Body of pancreas (tissue), 4 donors: Measurements from ENCODE around the gene CAVIN4. TPM values are rescaled to one million over a fixed set of nuclear protein-coding genes. Genes with fewer than 3 reads are reported as not detected.

Source experiments
- ATAC-seq: fragments of 150-250 bp; one replicate; pipeline ENCODE4 v1.9.1; 2016
- DNase-seq, 4 donors: peaks; one replicate each; pipeline ENCODE4 v3.0.0-alpha.2; 2019
- H3K27ac ChIP-seq, 4 donors: fragments of 200-600 bp; sonication (generic); 1 replicate in 3 of 4; 2 replicates in 1 of 4; pipeline versions ENCODE4 v1.5.1 to v1.6.1; 2016 to 2019; ENCODE audit warnings: mild to moderate bottlenecking in 1 of 4, mixed read lengths in 1 of 4, moderate library complexity in 1 of 4
- H3K27me3 ChIP-seq, 2 donors: fragments of 200-600 bp; sonication (generic); one replicate each; pipeline ENCODE4 v1.6.0; 2016; ENCODE audit warnings: mild to moderate bottlenecking in 1 of 2
- H3K36me3 ChIP-seq, 2 donors: fragments of 200-600 bp; sonication (generic); replicated peaks in 1 of 2; 2 replicates each; pipeline ENCODE4 v1.5.1; 2016; ENCODE audit warnings: low read depth in 2 of 2; ENCODE audit not compliant: insufficient read depth in 1 of 2
- H3K4me1 ChIP-seq: fragments of 200-600 bp; sonication (generic); one replicate; pipeline ENCODE4 v1.6.0; 2016
- H3K4me3 ChIP-seq, 2 donors: fragments of 200-600 bp; sonication (generic); 1 replicate in 1 of 2; 2 replicates in 1 of 2; pipeline ENCODE4 v1.5.1; 2016 to 2019
- H3K9me3 ChIP-seq, 3 donors: fragments of 200-600 bp; sonication (generic); 1 replicate in 2 of 3; 2 replicates in 1 of 3; pipeline ENCODE4 v1.5.1; 2016
- POLR2A ChIP-seq, 3 donors: fragments of 450-650 bp; IDR thresholded peaks; one replicate each; pipeline ENCODE4 v1.6.1; 2016; ENCODE audit warnings: antibody characterized with exemption in 3 of 3, mild to moderate bottlenecking in 2 of 3
- WGBS, 2 donors: methylation state at CpG; one replicate each; pipeline ENCODE4 v1.1.5; 2017; 5-methylcytosine and 5-hydroxymethylcytosine counted together
- intact Hi-C: fragments of 100-400 bp; cut with DNase I; formaldehyde crosslinking; loops from one replicate; pipeline ENCODE4 v1.15.1; 2023
- total RNA-seq, 2 donors: library from RNA; depleted of rRNA; stranded (reverse); fragments of >200 nt; gene quantifications; one replicate each; pipeline ENCODE4 v1.1.0, GENCODE V29; 2016
- TF ChIP-seq, protein P1 (sequence below), 7 experiments: fragments of 450-650 bp in 4 of 7; fragments of 200-600 bp in 3 of 7; sonication (generic) in 3 of 7; IDR thresholded peaks; one replicate each; pipeline ENCODE4 v1.5.1; 2016 to 2019; ENCODE audit warnings: antibody characterized with exemption in 7 of 7

Gene CAVIN4
- total RNA-seq, 2 donors from 2014 or later: 0.33 TPM; not detected in 1

DNA sequence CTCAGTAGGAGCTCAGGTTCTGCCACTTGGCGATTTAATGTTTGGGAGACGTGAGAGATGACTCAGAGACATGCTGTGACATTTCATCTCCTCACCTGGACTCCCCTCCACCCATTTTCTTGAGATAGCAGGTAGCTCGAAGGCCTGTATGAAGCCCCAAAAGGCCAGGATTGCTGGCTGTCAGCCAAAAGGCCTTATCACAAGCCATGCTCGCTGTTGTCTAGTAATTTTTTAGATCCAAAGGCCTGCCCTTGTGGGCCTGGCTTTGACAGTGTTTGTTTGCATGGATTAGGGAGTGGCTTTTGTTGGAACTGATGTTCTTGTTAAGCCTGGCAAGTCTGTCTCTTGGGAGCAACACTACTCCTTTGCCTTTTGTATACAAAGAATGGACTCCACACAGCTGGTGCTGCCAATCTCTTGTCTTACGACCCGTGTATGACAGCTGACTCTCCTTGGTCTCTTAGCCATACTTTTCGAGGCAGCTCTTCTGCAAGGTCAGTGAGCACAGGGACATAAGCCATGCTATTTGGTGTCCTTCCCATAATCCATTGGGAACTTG lies 22.7 kb downstream of the CAVIN4 start:
- WGBS, 2 donors: 72 to 77% methylated on average over 7 of the region's 7 CpGs

DNA sequence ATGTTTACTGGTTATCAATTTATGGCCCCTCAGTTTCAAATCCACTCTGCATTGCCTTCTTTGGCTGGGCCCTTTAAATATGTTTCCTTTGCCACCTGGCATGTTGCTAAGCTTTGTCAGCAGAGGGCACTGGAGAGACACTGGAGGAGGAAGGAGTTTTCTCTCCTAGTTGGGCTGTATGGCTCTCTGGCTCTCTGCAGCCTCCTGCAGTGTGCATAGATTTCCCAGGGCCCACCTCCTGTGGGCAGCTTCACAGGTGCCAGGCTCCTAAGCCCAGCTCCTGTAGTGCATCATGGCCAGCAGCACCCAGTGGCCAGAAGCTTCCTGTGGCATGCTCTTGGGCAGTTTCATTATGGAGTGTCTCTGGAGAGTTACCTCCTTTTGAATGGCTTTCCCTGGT lies 23.3 kb downstream of the CAVIN4 start:
- no peaks in the 10 kb centered on the region for H3K9me3 ChIP-seq
- no peak overlapping the region for H3K4me3 ChIP-seq
- ATAC-seq (peak; percentile 36), DNase-seq (peak; percentile 44 to 62 (median 54))
- H3K27ac ChIP-seq: no peak overlapping the region
- no peaks in the 10 kb centered on the region for H3K27me3 ChIP-seq
- H3K36me3 ChIP-seq: no peaks in the 10 kb centered on the region
- H3K4me1 ChIP-seq: peaks cover 11% of the 10 kb centered on the region
- TF ChIP-seq, protein P1, sequence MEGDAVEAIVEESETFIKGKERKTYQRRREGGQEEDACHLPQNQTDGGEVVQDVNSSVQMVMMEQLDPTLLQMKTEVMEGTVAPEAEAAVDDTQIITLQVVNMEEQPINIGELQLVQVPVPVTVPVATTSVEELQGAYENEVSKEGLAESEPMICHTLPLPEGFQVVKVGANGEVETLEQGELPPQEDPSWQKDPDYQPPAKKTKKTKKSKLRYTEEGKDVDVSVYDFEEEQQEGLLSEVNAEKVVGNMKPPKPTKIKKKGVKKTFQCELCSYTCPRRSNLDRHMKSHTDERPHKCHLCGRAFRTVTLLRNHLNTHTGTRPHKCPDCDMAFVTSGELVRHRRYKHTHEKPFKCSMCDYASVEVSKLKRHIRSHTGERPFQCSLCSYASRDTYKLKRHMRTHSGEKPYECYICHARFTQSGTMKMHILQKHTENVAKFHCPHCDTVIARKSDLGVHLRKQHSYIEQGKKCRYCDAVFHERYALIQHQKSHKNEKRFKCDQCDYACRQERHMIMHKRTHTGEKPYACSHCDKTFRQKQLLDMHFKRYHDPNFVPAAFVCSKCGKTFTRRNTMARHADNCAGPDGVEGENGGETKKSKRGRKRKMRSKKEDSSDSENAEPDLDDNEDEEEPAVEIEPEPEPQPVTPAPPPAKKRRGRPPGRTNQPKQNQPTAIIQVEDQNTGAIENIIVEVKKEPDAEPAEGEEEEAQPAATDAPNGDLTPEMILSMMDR (IDR thresholded peaks at IDR 0.05): peak; percentile 5 to 57 (median 48)
- no peak for TF ChIP-seq POLR2A (IDR thresholded peaks at IDR 0.05)
- intact Hi-C loops: loop anchor here (10.0 kb wide), 2 partner anchors 634 to 714 kb away; no protein-coding TSS in a partner anchor

More for the DNA sequence above, 22.7 kb downstream of the CAVIN4 start:
- no peak for TF ChIP-seq POLR2A (IDR thresholded peaks at IDR 0.05)
- TF ChIP-seq, protein P1 (IDR thresholded peaks at IDR 0.05): no peak
- ATAC-seq (no peak), DNase-seq (no peak)
- intact Hi-C loops: loop anchor here (10.0 kb wide), 2 partner anchors 634 to 714 kb away; no protein-coding TSS in a partner anchor
- Histone ChIP-seq H3K4me1 (peaks cover 11% of the 10 kb centered on the region), H3K9me3 (no peaks in the 10 kb centered on the region), H3K4me3 (no peak overlapping the region), H3K27ac (no peak overlapping the region), H3K27me3 (no peaks in the 10 kb centered on the region), H3K36me3 (no peaks in the 10 kb centered on the region)

GRCh38 chr9:100602342-100602801 lies 24.5 kb downstream of the CAVIN4 start:
- TF ChIP-seq, protein P1 (IDR thresholded peaks at IDR 0.05): peak in 6 of 7 experiments; percentile 47 to 78 (median 62)
- no peak for TF ChIP-seq POLR2A (IDR thresholded peaks at IDR 0.05)
- Histone ChIP-seq H3K4me1 (peaks cover 11% of the 10 kb centered on the region), H3K27me3 (no peaks in the 10 kb centered on the region), H3K36me3 (no peaks in the 10 kb centered on the region), H3K4me3 (no peak overlapping the region), H3K9me3 (no peaks in the 10 kb centered on the region), H3K27ac (no peak overlapping the region)
- DNase-seq: peak; percentile 44 to 68 (median 54)
- ATAC-seq: peak; percentile 47
- 9 to 14% methylated on average over 2 of the region's 2 CpGs for WGBS, 2 donors
- intact Hi-C loops: loop anchor here (10.0 kb wide), 2 partner anchors 632 to 712 kb away; no protein-coding TSS in a partner anchor

GRCh38 chr9:100605405-100605804 lies 27.5 kb downstream of the CAVIN4 start:
- no peak overlapping the region for H3K27ac ChIP-seq
- TF ChIP-seq POLR2A (IDR thresholded peaks at IDR 0.05): no peak
- TF ChIP-seq, protein P1 (IDR thresholded peaks at IDR 0.05): no peak
- H3K36me3 ChIP-seq: no peaks in the 10 kb centered on the region
- ATAC-seq: no peak
- H3K4me1 ChIP-seq: no peaks in the 10 kb centered on the region
- no peak for DNase-seq
- H3K27me3 ChIP-seq: no peaks in the 10 kb centered on the region
- no peaks in the 10 kb centered on the region for H3K9me3 ChIP-seq
- intact Hi-C loops: loop anchor here (10.0 kb wide), 2 partner anchors 629 to 709 kb away; no protein-coding TSS in a partner anchor
- no peak overlapping the region for H3K4me3 ChIP-seq
- WGBS, 2 donors: 40 to 52% methylated on average over 1 of the region's 1 CpG

DNA sequence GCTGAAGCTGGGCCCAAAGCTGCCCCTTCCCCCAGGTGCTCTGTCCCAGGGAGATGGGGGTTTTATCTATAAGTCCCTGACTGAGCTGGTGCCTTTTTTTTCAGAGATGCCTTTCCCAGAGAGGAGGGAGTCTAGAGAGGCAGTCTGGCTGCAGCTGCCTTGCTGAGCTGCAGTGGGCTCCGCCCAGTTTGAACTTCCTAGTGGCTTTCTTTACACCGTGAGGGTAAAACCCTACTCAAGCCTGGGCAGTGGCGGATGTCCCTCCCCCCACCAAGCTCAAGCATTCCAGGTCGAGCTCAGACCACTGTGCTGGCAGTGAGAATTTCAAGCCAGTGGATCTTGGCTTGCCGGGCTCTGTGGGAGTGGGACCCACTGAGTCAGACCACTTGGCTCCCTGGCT lies 41.3 kb downstream of the CAVIN4 start:
- TF ChIP-seq, protein P1 (IDR thresholded peaks at IDR 0.05): no peak
- TF ChIP-seq POLR2A (IDR thresholded peaks at IDR 0.05): no peak
- WGBS, 2 donors: 69 to 88% methylated on average over 1 to 5 of the region's 5 CpGs
- H3K9me3 ChIP-seq: no peaks in the 10 kb centered on the region
- no peaks in the 10 kb centered on the region for H3K27me3 ChIP-seq
- H3K4me1 ChIP-seq: no peaks in the 10 kb centered on the region
- ATAC-seq: no peak
- DNase-seq: no peak
- H3K27ac ChIP-seq: no peak overlapping the region
- H3K36me3 ChIP-seq: no peaks in the 10 kb centered on the region
- intact Hi-C loops: no loop called here
- H3K4me3 ChIP-seq: no peak overlapping the region
